GM21825 (cell line): ENCODE results near the gene ABCC8.

Experiments used
- ATAC-seq: cut with Tn5 transposase; IDR thresholded peaks from one replicate; pipeline ENCODE4 v1.9.1; 2021; ENCODE audit warnings: mild to moderate bottlenecking, moderate library complexity; ENCODE audit not compliant: unreplicated experiment

Gene ABCC8

GRCh38 chr11:17389957-17390649 is 86.5 kb downstream of the ABCC8 start:
- no peak for ATAC-seq

DNA sequence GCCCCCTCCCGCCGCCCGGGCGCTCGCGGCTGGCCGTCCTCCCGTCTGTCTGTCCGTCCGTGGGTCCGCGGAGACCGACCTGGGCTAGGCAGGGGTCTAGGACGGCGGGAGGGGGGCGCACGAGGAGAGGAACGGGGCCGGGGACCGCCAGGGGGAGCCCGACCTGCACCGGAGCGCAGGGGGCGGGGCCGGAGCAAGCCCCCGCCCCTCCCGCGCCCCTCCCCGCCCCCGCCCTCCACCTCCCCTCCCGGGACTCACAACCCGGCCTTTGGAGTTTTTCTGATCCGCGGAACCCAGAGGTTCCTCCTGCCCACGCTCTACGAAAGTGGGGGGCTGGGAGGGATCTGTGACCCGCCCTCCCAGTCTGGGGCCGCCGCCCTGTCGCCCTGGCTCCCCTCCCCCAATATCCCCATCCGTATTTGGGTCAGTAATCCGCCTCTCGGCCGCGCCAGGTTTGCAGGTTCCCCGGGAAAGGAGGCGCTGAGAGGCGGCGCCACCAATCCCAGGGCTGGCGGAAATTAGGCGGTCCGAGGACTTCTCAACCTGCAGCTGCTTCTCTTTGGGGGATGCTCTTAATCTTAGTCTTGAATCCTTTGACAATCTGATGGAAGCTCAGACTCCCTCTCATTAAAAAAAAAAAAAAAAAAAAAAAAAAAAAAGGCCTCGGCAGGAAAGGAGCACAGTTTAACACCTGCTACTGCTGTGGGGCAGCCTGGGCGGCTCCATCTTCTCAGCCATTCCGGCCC is 87.3 kb downstream of the ABCC8 start:
- peak; percentile 66 for ATAC-seq

- ATAC-seq = peak; percentile 39
Observed at GRCh38 chr11:17388609-17389210, 87.9 kb downstream of the ABCC8 start, which contains the start of gene KCNJ11. TSS of gene KCNJ11 (minus strand) at chr11:17388659. CDS start at chr11:17388091, 568 bp downstream.

GRCh38 chr11:17387811-17388210 is 88.8 kb downstream of the ABCC8 start:
- ATAC-seq = no peak

- ATAC-seq = no peak
Observed at GRCh38 chr11:17387254-17387653, 89.4 kb downstream of the ABCC8 start.

DNA sequence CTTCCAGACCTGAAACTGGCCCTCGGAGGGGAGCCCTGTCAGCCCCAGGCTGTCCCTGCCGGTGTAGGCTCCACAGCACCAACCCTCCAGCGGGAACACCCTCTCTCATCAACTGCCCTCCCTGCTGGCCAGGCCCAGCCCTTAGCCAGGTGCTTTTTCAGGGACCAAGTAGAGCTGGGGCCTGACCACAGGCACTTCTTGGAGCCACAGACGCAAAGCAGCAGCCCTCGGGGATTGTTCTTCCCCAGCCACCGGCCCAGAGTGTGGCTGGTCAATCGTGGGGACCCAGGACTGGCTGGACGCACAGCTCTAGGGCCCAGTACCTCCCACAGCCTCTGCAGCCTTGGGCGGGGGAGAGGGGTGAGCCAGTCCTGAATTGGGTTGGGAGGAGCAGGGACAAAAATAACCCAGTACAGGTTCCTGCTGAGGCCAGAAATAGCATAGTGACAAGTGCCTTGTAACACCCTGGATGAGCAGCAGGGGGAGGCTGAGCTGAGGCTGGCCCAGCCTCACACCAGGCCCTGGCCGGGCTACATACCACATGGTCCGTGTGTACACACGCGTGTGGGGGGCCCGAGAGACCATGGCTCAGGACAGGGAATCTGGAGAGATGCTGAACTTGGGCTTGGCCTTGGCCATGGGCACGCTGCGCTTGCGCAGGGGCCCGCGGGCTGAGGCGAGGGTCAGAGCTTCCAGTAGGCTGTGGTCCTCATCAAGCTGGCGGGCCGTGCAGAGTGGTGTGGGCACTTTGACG is 90.1 kb downstream of the ABCC8 start:
- ATAC-seq = peak; percentile 51

DNA sequence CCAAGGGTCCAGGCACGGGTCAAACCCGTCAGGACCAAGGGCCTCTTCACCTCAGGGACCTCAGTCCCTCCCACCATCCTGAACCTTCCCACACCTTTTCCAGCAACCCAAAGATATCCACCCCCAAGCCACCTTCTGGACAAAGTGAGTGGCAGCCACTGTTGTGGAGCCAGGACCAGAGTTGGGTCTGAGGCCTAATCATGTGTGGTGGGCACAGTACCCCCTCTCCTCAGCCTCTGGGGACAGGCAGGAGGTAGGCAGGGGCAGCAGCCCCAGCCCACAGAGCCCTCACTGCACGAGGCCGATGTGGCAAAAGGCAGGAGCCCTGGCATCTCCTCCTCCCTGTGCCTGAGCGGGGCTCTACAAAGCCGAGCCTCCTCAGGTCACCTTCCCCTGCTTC is 90.7 kb downstream of the ABCC8 start:
- ATAC-seq = no peak

DNA sequence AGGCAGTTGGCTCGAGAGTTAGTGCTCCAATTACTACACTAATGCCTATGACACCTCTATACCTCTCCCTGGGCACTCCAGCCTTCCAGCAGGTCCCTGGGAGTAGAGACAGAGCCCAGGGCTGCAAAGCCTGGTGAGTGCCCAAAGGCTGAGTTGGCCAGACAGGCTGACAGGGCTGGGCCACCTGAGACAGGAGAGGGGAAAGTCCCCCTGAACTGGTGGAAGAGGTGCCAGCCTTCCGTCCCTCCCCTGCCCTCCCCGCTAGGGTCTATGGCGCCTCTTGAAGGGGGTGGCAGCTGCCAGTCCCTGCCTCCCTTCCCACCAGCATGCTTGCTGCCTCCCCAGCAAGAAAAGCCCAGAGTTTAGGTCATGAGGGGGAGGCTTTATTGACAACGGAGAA is 91.2 kb downstream of the ABCC8 start:
- ATAC-seq = no peak

DNA sequence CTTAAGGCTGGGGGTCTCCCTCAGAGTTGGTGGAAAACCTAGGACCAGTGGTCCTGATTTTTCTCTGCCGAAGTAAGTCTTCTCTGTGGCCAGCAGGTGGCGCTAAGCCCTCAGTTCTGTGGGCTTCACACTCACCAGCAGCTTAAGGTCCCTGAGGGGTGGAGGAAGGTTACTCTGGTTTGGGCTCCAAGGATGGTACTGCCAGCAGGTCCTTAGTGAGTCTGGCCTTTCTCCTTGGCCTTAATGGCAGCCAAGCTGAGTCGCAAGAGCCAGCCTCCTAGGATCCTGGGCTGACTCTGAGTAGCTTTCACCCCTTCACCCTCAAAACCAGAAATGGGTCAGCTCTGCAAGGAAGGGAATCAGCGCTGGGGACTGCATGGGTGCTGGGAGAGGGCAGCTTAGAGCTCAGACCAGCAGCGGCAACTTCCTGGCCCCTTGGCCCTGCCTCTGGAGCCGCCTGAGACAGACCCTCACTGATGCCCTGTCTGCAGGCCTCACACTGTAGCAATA is 92.6 kb downstream of the ABCC8 start:
- ATAC-seq = peak; percentile 53

GRCh38 chr11:17383461-17383860 is 93.2 kb downstream of the ABCC8 start:
- ATAC-seq = no peak

DNA sequence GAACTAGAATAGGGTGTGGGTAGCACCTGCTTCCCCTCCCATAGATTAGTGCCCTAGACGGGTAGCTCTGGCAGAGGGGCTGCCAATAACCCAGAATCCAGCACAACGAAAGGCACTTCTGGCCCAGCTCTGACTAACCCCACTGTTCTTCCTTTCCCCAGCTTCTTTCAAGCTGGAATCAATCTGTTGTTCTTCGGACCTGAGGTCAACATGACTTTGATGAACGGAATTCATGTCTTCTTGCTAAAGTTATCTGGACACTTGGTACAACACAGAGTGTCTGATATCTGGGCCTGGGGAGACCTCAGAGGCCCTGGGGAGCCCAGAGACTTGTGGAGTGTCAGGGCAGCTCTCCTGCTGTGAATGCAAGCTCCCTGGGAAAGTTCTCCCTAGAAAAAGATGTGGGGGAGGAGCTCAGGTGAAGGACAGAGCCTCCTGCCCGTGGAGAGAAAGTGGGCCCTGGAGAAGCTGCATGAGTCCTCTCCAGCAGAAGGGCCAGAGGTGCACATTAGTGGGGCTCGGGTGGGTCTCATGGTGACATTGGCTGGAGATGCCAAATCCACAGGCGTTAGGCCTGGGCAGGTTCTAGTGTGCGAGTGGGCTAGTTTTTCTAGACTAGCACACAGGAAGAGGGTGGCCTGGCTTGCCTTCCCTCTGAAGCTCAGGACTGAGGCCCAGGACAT is 94.5 kb downstream of the ABCC8 start:
- ATAC-seq = no peak

DNA sequence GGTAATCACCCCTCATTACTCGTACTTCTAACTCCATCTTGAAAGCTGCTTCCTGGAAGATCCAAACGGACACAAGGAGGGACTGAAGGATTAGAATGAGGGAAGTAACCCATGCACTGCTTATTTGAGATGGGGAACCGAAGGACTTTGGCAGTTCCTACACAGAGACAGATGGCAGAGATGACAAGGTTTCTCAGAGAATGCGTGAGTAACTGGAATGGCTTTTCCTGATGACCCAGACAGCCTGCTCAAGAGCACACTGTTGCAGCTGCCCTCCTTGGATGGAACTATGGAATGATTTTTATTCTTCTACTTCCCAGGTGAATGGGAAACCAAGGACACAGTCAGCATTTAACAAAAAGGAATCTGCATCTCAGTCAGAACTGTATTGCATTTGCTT is 95.5 kb downstream of the ABCC8 start:
- no peak for ATAC-seq

GRCh38 chr11:17379383-17380180 is 97.1 kb downstream of the ABCC8 start:
- no peak for ATAC-seq

DNA sequence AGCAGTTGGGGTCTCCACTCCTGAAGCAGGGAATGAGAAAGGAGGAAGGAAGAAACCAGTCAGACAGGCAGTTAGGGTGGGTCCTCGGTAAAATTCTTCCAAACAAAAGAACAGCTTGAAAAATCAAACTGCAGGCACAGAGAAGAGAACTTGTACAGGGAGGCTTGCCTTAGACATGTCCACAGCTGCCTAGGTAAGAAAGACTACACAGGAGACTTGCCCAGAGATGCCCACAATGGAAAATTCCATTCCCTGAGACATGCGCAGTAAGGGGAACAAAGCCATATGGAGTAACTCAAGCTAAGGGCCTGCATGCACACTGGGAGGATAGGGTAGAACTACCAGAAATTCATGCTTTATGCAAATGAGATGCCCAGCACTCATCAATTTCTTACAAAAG is 98.0 kb downstream of the ABCC8 start:
- ATAC-seq = no peak

DNA sequence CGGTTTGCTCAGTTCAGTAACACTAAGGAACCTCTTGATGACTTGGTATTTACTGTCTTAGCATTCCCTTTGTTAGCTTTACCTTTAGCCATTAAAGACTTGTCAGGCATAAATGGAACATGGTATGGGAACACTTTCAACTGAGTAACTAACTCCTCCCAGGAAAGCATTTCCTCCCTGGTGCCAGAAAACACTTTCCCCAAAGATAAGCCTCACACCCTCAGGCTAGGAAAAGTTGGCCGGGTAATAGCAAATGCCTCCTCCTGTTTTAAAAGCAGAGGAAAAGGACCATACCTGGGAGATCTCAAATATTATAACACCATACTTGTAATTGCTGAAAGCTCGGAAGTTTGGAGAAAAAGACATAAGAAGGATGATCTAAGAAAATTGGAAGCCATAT is 100.2 kb downstream of the ABCC8 start:
- no peak for ATAC-seq

GRCh38 chr11:17375547-17375946 is 101.1 kb downstream of the ABCC8 start:
- ATAC-seq = no peak

GRCh38 chr11:17371614-17372013 is 105.0 kb downstream of the ABCC8 start:
- no peak for ATAC-seq

- ATAC-seq = no peak
Observed at GRCh38 chr11:17369684-17370243, 106.9 kb downstream of the ABCC8 start.

GRCh38 chr11:17369094-17369493 is 107.6 kb downstream of the ABCC8 start:
- no peak for ATAC-seq
